Right lobe of liver (tissue), 4 donors: ENCODE data around the gene ZNF709.

Experiments
- POLR2A ChIP-seq: fragments of 450-650 bp; IDR thresholded peaks from one replicate; pipeline ENCODE4 v1.6.1; 2017; ENCODE audit warnings: antibody characterized with exemption, mild to moderate bottlenecking
- TF ChIP-seq, protein P1 (sequence below), 4 donors: fragments of 200-600 bp in 3 of 4; fragments of 450-650 bp in 1 of 4; IDR thresholded peaks; one replicate each; pipeline versions ENCODE4 v1.5.1 to v1.8.0; 2016 to 2022; ENCODE audit warnings: antibody characterized with exemption in 4 of 4, mild to moderate bottlenecking in 2 of 4
- donor health status: DM: no; HTN: no; CAD: no.
- donor health status: DM: no; HTN: no; CAD: no.
- donor health status: DM: no; HTN: yes; CAD: no.

DNA sequence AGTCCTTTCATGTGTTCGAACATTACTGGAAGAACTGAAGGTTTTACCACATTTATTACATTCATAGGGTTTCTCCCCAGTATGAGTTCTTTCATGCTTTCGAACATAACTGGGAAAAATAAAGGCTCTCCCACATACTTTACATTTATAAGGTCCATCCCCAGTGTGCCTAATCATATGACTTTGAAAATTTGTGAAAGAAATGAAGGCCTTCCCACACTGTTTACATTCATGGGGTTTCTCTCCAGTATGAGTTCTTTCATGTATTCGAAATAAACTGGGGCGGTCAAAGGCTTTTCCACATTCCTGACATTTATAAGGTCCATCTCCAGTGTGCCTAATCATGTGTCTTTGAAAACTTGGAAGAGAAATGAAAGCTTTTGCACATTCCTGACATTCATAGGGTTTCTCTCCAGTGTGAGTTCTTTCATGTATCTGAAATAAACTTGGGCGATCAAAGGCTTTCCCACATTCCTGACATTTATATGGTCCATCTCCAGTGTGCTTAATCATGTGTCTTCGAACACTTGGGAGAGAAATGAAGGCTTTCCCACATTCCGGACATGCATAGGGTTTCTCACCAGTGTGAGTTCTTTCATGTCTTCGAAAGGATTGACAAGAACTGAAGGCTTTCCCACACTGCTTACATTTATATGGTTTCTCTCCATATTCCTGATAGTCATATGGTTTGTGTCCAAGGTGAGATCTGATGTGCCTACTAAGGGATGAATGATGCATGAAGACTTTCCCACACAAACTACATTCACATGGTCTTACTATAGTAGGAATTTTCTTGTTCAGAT lies 42.6 kb upstream of the ZNF709 start:
- TF ChIP-seq, protein P1, sequence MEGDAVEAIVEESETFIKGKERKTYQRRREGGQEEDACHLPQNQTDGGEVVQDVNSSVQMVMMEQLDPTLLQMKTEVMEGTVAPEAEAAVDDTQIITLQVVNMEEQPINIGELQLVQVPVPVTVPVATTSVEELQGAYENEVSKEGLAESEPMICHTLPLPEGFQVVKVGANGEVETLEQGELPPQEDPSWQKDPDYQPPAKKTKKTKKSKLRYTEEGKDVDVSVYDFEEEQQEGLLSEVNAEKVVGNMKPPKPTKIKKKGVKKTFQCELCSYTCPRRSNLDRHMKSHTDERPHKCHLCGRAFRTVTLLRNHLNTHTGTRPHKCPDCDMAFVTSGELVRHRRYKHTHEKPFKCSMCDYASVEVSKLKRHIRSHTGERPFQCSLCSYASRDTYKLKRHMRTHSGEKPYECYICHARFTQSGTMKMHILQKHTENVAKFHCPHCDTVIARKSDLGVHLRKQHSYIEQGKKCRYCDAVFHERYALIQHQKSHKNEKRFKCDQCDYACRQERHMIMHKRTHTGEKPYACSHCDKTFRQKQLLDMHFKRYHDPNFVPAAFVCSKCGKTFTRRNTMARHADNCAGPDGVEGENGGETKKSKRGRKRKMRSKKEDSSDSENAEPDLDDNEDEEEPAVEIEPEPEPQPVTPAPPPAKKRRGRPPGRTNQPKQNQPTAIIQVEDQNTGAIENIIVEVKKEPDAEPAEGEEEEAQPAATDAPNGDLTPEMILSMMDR (IDR thresholded peaks at IDR 0.05): no peak
- no peak for TF ChIP-seq POLR2A
